Measurements from ENCODE around the gene FASTKD2.

FASTKD2 gene

DNA sequence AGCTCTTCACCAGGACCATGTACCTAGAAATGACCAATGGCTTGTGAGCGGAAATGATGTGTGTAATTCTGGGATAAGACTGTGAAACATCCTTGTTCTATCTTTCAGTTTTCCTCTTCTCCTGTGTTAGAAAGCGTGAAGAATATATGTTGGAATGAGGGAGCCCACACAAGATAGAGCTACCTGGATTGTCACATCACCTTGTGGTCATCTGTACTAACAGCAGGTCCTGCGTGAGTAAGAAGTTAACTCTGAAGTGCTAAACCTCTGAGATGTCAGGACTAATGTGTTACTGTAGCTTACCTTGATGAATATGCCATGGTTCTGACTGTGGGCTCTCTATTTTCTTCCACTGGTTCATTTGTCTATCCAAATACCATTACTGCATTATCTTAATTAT is 75.6 kb downstream of the FASTKD2 start:
- DNase-seq, result no peak

Data from bone marrow (tissue), 2 donors.